T-cell (primary cell): Measurements from ENCODE around the gene MOGAT1. TPM values are rescaled to one million over a fixed set of nuclear protein-coding genes. Genes with fewer than 3 reads are reported as not detected.

ENCODE experiments used
- ATAC-seq, 4 experiments: fragments of 200-7000 bp in 3 of 4; fragments of 150-1000 bp in 1 of 4; cut with Tn5 transposase; replicated peaks in 1 of 4; 1 replicate in 3 of 4; 2 replicates in 1 of 4; pipeline ENCODE4 v1.10.0; 2021; ENCODE audit warnings: moderate library complexity in 3 of 4, mild to moderate bottlenecking in 2 of 4, moderate number of reproducible peaks in 1 of 4
- CTCF ChIA-PET, 2 donors: fragments of 300-600 bp; sonication (Branson Sonifier 250); formaldehyde crosslinking; loops; one replicate each; lab custom pipeline; 2022; ENCODE audit warnings: antibody characterized with exemption in 2 of 2; lab: Charles Lee
- POLR2A ChIA-PET, 2 donors: fragments of 300-600 bp; sonication (Branson Sonifier 250); formaldehyde crosslinking; loops; one replicate each; lab custom pipeline; 2022; ENCODE audit warnings: antibody characterized with exemption in 2 of 2; lab: Charles Lee
- DNase-seq, 35 experiments: peaks; one replicate each; pipeline versions ENCODE4 v3.0.0 to v3.0.0-alpha.2; 2013 to 2023
- H3K27ac ChIP-seq: one replicate; pipeline ENCODE4 v1.5.1; 2013; ENCODE audit warnings: low read length
- H3K27me3 ChIP-seq, 2 experiments: replicated peaks in 1 of 2; 1 replicate in 1 of 2; 2 replicates in 1 of 2; pipeline versions ENCODE4 v1.6.1 to v1.7.0; 2013; ENCODE audit warnings: low read length in 1 of 2, mixed read lengths in 1 of 2; ENCODE audit not compliant: control insufficient read depth in 2 of 2, insufficient read depth in 2 of 2; ENCODE audit errors: extremely low read depth in 1 of 2
- H3K36me3 ChIP-seq, 2 donors: 1 replicate in 1 of 2; 2 replicates in 1 of 2; pipeline versions ENCODE4 v1.6.1 to v1.7.0; 2013; ENCODE audit warnings: low read length in 1 of 2; ENCODE audit not compliant: control insufficient read depth in 2 of 2, insufficient read depth in 1 of 2; ENCODE audit errors: extremely low read depth in 1 of 2
- H3K4me1 ChIP-seq, 2 experiments: 1 replicate in 1 of 2; 2 replicates in 1 of 2; pipeline versions ENCODE4 v1.6.1 to v1.7.0; 2013; ENCODE audit warnings: low read length in 2 of 2, mixed read lengths in 1 of 2; ENCODE audit not compliant: insufficient read depth in 2 of 2, control insufficient read depth in 1 of 2; ENCODE audit errors: extremely low read depth in 1 of 2
- H3K4me3 ChIP-seq, 2 donors: 1 replicate in 1 of 2; 2 replicates in 1 of 2; pipeline versions ENCODE4 v1.5.1 to v1.7.0; 2013; ENCODE audit warnings: mild to moderate bottlenecking in 2 of 2, low read length in 1 of 2, moderate library complexity in 1 of 2; ENCODE audit not compliant: control insufficient read depth in 1 of 2; ENCODE audit errors: extremely low read depth in 1 of 2
- H3K9me3 ChIP-seq: 2 replicates; pipeline ENCODE4 v1.7.0; 2013
- H3K27ac Mint-ChIP-seq, 2 donors: one replicate each; pipeline ENCODE4 v1.8.0; 2020 to 2021; ENCODE audit warnings: mild to moderate bottlenecking in 2 of 2, mixed read lengths in 2 of 2
- H3K27me3 Mint-ChIP-seq, 2 donors: one replicate each; pipeline ENCODE4 v1.8.0; 2021 to 2022; ENCODE audit warnings: mixed read lengths in 2 of 2
- H3K36me3 Mint-ChIP-seq: one replicate; pipeline ENCODE4 v1.8.0; 2021; ENCODE audit warnings: mixed read lengths
- H3K4me1 Mint-ChIP-seq, 3 donors: one replicate each; pipeline ENCODE4 v1.8.0; 2020 to 2022; ENCODE audit warnings: mixed read lengths in 3 of 3, mild to moderate bottlenecking in 1 of 3
- H3K4me3 Mint-ChIP-seq, 3 donors: one replicate each; pipeline ENCODE4 v1.8.0; 2020 to 2022; ENCODE audit warnings: mild to moderate bottlenecking in 3 of 3, mixed read lengths in 3 of 3, moderate library complexity in 3 of 3
- H3K9me3 Mint-ChIP-seq, 3 donors: one replicate each; pipeline ENCODE4 v1.8.0; 2020 to 2022; ENCODE audit warnings: mixed read lengths in 3 of 3
- WGBS: methylation state at CpG from one replicate; pipeline ENCODE4 v1.1.5; 2013; ENCODE audit warnings: missing lambda C conversion rate; ENCODE audit not compliant: insufficient coverage; 5-methylcytosine and 5-hydroxymethylcytosine counted together
- total RNA-seq, 35 experiments: library from RNA in 6 of 35; stranded (reverse) in 6 of 35; fragments of 120-200 nt in 1 of 35; gene quantifications; one replicate each; pipeline versions ENCODE4 v1.2.1 to v1.2.4 and lab custom pipeline; 2013 to 2026

Gene MOGAT1
- total RNA-seq, 5 donors from 2014 or later (not counting 1 experiment from before 2014, with no cell fraction given): not detected

DNA sequence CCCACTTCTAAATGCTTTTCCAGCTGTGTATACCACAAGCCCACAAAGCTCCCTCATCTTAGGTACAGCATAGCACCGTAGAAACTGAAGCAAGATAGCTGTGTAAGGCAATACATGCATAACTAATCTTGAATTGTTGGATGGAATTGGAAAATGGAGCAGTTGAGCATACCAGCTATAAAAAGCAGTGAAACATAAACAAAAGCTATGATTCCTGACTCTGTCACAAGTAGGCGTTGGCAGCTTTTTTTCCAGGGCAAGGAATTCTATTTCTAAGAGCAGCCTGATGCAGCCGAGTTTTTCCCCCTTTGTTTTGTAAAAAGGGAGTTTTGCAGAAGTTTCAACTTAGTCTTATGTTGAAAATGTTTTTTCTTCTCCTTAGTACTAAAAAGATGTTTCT, 32.4 kb downstream of the MOGAT1 start:
- Histone ChIP-seq H3K36me3 (no peaks in the 10 kb centered on the region), H3K27me3 (peaks cover 0 to 21% of the 10 kb centered on the region in 2 experiments), H3K27ac (no peak overlapping the region), H3K9me3 (no peaks in the 10 kb centered on the region), H3K4me3 (no peak overlapping the region), H3K4me1 (peaks cover 0 to 4% of the 10 kb centered on the region in 2 experiments)
- ChIA-PET CTCF (no interaction called here), POLR2A (interaction anchor here in 1 of 2 donors (0.7 kb wide), 1 partner anchor 203 kb away, joined by 5 read pairs; no protein-coding TSS in a partner anchor)
- Mint-ChIP-seq H3K4me1 (peaks cover 11 to 17% (median 14%) of the 10 kb centered on the region in 3 donors), H3K27me3 (peaks cover 12 to 48% of the 10 kb centered on the region in 2 donors), H3K4me3 (no peak overlapping the region), H3K9me3 (no peaks in the 10 kb centered on the region), H3K27ac (no peak overlapping the region), H3K36me3 (no peaks in the 10 kb centered on the region)
- DNase-seq (no peak), ATAC-seq (no peak)
- no CpG with 5 or more reads among the region's 3 CpGs for WGBS

DNA sequence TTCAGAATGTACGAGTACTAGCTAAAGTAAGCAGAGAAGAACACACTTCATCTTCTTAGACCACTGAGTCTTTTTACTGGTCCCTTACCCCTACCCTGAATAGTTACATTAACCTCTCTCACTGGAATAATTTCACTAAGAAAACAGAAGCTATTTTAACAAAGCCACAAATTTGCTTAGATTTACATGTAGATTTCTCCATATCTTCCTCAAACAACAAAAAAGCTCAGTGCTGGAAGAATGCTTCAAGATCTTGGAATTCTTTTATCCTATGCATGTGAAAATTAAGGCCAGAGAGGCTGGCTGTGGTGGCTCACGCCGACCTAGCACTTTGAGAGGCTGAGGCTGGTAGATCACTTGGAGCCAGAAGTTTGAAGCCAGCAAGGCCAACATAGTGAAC, 35.2 kb downstream of the MOGAT1 start:
- H3K9me3 ChIP-seq: no peaks in the 10 kb centered on the region
- ChIA-PET CTCF (interaction anchor here (0.7 to 2.5 kb wide), 16 partner anchors 8 to 1880 kb away, joined by 3 to 8 read pairs (median 4); no protein-coding TSS in a partner anchor), POLR2A (no interaction called here)
- H3K36me3 ChIP-seq: no peaks in the 10 kb centered on the region
- H3K27ac ChIP-seq: no peak overlapping the region
- H3K4me1 ChIP-seq: peaks cover 0 to 4% of the 10 kb centered on the region in 2 experiments
- DNase-seq: no peak
- peaks cover 5 to 11% (median 9%) of the 10 kb centered on the region in 3 donors for H3K4me1 Mint-ChIP-seq
- no peaks in the 10 kb centered on the region for H3K36me3 Mint-ChIP-seq
- peaks cover 15 to 45% of the 10 kb centered on the region in 2 donors for H3K27me3 Mint-ChIP-seq
- no CpG with 5 or more reads among the region's 3 CpGs for WGBS
- H3K27ac Mint-ChIP-seq: no peak overlapping the region
- no peak overlapping the region for H3K4me3 ChIP-seq
- no peak for ATAC-seq
- no peaks in the 10 kb centered on the region for H3K9me3 Mint-ChIP-seq
- no peak overlapping the region for H3K4me3 Mint-ChIP-seq
- peaks cover 0 to 26% of the 10 kb centered on the region in 2 experiments for H3K27me3 ChIP-seq

DNA sequence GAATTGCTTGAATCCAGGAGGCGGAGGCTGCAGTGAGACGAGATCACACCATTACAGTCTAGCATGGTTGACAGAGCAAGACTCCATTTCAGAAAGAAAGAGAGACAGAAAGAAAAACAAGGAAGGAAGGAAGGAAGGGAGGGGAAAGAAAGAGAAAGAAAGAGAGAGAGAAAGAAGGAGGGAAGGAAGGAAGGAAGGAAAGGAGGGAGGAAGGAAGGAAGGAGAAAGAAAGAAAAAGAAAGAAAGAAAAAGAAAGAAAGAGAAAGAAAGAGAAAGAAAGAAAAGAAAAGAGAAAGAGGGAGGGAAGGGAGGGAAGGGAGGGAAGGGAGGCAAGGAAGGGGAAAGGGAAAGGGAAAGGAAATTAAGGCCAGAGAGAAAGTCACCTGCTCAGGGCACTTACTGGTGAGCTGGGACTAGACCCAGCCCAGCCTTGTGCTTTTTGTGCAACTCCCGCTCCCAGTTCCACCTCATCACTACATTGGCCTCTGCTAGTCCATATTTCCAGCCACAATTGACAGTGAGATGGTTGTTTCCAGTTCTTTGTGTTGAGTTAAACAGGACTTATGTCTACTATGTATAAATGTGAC, 35.7 kb downstream of the MOGAT1 start:
- POLR2A ChIA-PET: no interaction called here
- no peak for ATAC-seq

DNA sequence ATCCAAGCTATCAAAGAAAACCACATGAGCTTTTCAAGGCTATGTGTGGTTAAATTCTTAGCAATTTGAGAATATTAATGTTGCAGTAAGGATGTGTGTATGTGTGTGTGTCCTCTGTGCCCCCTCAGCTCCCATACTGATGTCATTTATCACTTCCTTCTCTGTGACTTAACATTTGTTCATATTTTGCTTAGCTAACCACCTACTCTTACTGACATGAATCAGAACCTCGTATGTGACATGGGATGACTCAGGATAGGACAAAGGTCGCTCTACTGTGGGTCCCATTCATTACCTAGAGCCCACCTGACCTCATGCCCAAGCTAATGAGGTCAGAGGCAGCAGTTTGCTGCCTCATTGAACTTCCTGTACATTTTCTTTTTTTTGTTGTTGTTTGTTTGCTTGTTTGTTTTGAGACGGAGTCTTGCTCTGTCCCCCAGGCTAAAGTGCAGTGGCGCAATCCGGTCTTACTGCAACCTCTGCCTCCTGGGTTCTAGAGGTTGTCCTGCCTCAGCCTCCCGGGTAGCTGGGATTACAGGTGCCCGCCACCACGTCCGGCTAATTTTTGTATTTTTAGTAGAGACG, 36.3 kb downstream of the MOGAT1 start:
- Histone ChIP-seq H3K4me3 (no peak overlapping the region), H3K27me3 (peaks cover 0 to 26% of the 10 kb centered on the region in 2 experiments), H3K4me1 (peaks cover 0 to 4% of the 10 kb centered on the region in 2 experiments), H3K36me3 (no peaks in the 10 kb centered on the region), H3K27ac (no peak overlapping the region), H3K9me3 (no peaks in the 10 kb centered on the region)
- POLR2A ChIA-PET: no interaction called here
- Mint-ChIP-seq H3K27ac (no peak overlapping the region), H3K4me3 (no peak overlapping the region), H3K27me3 (peaks cover 22 to 48% of the 10 kb centered on the region in 2 donors), H3K4me1 (peaks cover 0 to 6% (median 4%) of the 10 kb centered on the region in 3 donors), H3K9me3 (no peaks in the 10 kb centered on the region), H3K36me3 (no peaks in the 10 kb centered on the region)
- WGBS: 64% methylated on average over 9 of the region's 10 CpGs
- peak in 1 of 4 experiments; percentile 20 for ATAC-seq
- CTCF ChIA-PET: interaction anchor here (0.6 to 2.5 kb wide), 15 partner anchors 9 to 248 kb away, joined by 3 to 8 read pairs (median 4); no protein-coding TSS in a partner anchor
- peak in 1 of 35 experiments; percentile 4 for DNase-seq

More for the DNA sequence above, 35.7 kb downstream of the MOGAT1 start:
- H3K4me1 Mint-ChIP-seq: peaks cover 0 to 6% (median 4%) of the 10 kb centered on the region in 3 donors
- no peaks in the 10 kb centered on the region for H3K9me3 ChIP-seq
- H3K36me3 Mint-ChIP-seq: no peaks in the 10 kb centered on the region
- H3K27me3 ChIP-seq: peaks cover 0 to 26% of the 10 kb centered on the region in 2 experiments
- DNase-seq: no peak
- H3K9me3 Mint-ChIP-seq: no peaks in the 10 kb centered on the region
- H3K4me3 Mint-ChIP-seq: no peak overlapping the region
- CTCF ChIA-PET: interaction anchor here (0.6 to 2.5 kb wide), 20 partner anchors 10 to 248 kb away, joined by 3 to 8 read pairs (median 4); no protein-coding TSS in a partner anchor
- no peak overlapping the region for H3K4me3 ChIP-seq
- H3K27ac Mint-ChIP-seq: no peak overlapping the region
- no peaks in the 10 kb centered on the region for H3K36me3 ChIP-seq
- no CpG with 5 or more reads among the region's 3 CpGs for WGBS
- H3K27ac ChIP-seq: no peak overlapping the region
- peaks cover 19 to 48% of the 10 kb centered on the region in 2 donors for H3K27me3 Mint-ChIP-seq
- H3K4me1 ChIP-seq: peaks cover 0 to 4% of the 10 kb centered on the region in 2 experiments

DNA sequence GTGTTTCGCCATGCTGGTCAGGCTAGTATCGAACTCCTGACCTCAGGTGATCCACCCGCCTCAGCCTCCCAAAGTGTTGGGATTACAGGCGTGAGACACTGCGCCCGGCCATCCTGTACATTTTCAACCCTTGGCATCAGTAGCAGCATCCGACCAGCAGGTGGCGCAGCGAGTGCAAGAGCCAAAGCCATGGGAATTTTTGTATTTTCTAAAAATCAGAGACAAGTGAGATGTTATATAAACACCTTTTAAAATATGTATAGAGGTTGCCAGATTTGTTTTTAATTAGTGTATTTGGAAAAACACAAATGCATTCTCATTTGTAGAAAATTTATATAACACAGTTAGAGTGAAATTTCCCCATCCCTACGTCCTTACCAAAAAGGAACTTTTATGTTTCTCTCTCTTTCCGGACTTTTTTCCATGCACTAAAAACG, 36.8 kb downstream of the MOGAT1 start:
- H3K27ac Mint-ChIP-seq: no peak overlapping the region
- ATAC-seq: peak; percentile 52 to 58 (median 54)
- Histone ChIP-seq H3K36me3 (no peaks in the 10 kb centered on the region), H3K27me3 (peaks cover 0 to 26% of the 10 kb centered on the region in 2 experiments), H3K9me3 (no peaks in the 10 kb centered on the region), H3K27ac (no peak overlapping the region), H3K4me3 (no peak overlapping the region), H3K4me1 (peaks cover 0 to 4% of the 10 kb centered on the region in 2 experiments)
- DNase-seq: peak; percentile 20 to 80 (median 63)
- WGBS: 10% methylated on average over 5 of the region's 12 CpGs
- H3K27me3 Mint-ChIP-seq: peaks cover 25 to 46% of the 10 kb centered on the region in 2 donors
- CTCF ChIA-PET: interaction anchor here (0.9 to 2.5 kb wide), 7 partner anchors 8 to 197 kb away, joined by 3 to 8 read pairs (median 5); no protein-coding TSS in a partner anchor
- peaks cover 0 to 6% (median 4%) of the 10 kb centered on the region in 3 donors for H3K4me1 Mint-ChIP-seq
- POLR2A ChIA-PET: no interaction called here
- no peaks in the 10 kb centered on the region for H3K36me3 Mint-ChIP-seq
- H3K9me3 Mint-ChIP-seq: no peaks in the 10 kb centered on the region
- no peak overlapping the region for H3K4me3 Mint-ChIP-seq

DNA sequence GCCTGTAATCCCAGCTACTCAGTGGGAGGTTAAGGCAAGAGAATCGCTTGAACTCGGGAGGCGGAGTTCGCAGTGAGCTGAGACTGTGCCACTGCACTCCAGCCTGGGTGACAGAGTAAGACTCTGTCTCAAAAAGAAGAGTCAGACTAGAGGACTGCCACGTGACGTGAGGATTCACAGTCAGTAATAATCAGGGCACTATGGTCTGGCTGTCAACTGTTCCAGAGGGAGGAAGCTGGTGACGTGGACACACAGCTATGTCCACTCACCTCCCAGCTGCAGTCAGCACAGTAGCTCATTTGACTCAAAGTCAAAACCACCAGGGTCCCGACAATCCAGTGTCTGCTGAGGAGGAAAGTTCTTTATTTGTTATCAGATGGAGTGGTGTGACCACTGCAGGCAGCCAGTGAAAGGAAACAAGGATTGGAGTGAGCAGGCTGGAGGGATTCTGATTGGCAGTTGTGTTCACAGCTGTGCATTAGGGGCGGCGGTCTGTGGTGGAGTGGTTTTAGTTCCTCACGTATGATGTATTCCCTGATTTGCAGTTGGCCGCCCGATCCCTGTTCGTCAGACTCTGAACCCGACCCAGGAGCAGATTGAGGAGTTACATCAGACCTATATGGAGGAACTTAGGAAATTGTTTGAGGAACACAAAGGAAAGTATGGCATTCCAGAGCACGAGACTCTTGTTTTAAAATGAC, 37.9 kb downstream of the MOGAT1 start:
- no peaks in the 10 kb centered on the region for H3K36me3 ChIP-seq
- WGBS: 29% methylated on average over 12 of the region's 16 CpGs
- no peak overlapping the region for H3K27ac ChIP-seq
- no peaks in the 10 kb centered on the region for H3K9me3 ChIP-seq
- ChIA-PET CTCF (interaction anchor here (0.5 to 1.6 kb wide), 6 partner anchors 8 to 230 kb away, joined by 3 to 11 read pairs (median 4); no protein-coding TSS in a partner anchor), POLR2A (no interaction called here)
- peak in 1 of 35 experiments; percentile 29 for DNase-seq
- peaks cover 0 to 4% of the 10 kb centered on the region in 2 experiments for H3K4me1 ChIP-seq
- Mint-ChIP-seq H3K4me3 (no peak overlapping the region), H3K4me1 (peaks cover 0 to 6% (median 4%) of the 10 kb centered on the region in 3 donors), H3K27me3 (peaks cover 31 to 48% of the 10 kb centered on the region in 2 donors), H3K9me3 (no peaks in the 10 kb centered on the region), H3K27ac (no peak overlapping the region), H3K36me3 (no peaks in the 10 kb centered on the region)
- H3K4me3 ChIP-seq: no peak overlapping the region
- peaks cover 0 to 24% of the 10 kb centered on the region in 2 experiments for H3K27me3 ChIP-seq
- no peak for ATAC-seq
